Activated effector memory CD4-positive, alpha-beta T cell treated with anti-CD3 and anti-CD28 coated beads, Interleukin-2, amount 50 U/mL, for 16 hours (primary cell): ENCODE data around the gene CC2D1A.
"Not testable (repeated sequence)": the region's sequence is repeated elsewhere in the genome, so short reads cannot be mapped to it uniquely, and the experiment has no call there.

Source experiments
- DNase-seq: peaks from one replicate; pipeline ENCODE4 v3.0.0-alpha.2; 2020

The CC2D1A gene

DNA sequence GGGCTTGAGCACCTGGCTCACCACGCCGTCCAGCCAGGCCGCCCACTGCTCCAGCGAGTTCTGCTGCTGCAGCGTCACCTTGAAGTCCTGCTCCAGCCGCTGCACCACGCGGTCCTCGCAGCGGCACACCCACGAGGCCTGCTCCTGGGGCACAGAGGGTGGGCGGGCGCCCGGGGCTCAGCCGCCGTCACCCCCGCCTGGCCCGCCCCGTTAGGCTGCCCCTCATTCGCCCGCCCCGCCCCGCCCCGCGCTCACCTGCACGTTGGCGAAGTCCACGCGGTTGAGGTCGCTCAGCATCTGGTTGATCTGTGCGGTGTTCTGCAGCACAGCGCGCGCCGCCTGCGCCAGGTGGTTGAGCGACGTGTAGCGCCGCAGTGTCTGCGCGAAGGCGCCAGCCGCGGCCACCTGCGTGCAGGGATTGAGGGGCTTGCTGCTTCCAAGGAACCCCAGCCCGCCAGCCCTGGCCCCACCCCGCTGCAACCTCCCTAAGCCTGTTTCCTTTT lies 57.7 kb downstream of the CC2D1A start:
- DNase-seq, result no peak

DNA sequence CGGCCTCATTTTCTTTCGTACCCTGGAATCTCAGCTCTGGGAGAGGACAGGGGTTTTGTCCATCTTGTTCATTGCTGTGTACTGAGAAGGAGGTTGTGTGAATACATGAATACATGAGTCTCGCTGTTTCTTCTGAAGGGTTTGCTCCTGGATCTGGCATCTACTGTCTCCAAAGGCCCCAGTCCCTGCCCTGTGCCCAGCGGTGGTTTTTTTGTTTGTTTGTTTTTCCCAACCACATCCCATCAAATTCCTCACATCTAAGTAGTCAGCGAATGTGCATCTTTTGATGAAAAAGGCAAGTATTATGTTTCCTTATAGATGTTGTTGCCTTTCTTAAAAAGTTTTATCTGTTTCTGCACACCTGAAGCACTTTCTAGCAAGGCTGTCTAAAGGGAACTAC lies 58.8 kb downstream of the CC2D1A start:
- no peak for DNase-seq

DNA sequence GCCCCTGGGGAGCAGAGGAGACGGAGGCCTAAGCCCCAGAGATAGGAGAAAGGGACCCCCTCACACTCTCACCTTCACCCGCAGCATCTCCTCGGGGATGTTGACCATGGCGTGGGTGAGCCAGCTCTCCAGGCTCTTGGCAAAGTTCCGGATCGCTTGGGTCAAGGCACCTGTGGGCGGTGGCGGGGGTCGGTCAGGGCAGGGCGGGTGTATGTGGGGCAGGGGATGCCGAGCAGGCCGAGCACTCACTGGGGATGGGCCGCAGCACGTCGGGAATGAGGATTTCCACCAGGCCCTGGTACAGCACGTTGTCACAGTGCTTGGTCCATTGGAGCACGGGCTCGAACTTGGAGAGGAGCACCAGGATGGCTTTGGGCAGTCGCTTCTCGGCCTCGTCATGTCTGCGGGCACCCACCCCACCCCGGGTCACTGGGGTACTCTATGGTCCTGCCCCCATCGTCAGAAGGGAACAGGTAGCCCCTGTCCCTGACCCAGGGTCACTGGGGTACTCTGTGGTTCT lies 59.4 kb downstream of the CC2D1A start:
- no peak for DNase-seq

DNA sequence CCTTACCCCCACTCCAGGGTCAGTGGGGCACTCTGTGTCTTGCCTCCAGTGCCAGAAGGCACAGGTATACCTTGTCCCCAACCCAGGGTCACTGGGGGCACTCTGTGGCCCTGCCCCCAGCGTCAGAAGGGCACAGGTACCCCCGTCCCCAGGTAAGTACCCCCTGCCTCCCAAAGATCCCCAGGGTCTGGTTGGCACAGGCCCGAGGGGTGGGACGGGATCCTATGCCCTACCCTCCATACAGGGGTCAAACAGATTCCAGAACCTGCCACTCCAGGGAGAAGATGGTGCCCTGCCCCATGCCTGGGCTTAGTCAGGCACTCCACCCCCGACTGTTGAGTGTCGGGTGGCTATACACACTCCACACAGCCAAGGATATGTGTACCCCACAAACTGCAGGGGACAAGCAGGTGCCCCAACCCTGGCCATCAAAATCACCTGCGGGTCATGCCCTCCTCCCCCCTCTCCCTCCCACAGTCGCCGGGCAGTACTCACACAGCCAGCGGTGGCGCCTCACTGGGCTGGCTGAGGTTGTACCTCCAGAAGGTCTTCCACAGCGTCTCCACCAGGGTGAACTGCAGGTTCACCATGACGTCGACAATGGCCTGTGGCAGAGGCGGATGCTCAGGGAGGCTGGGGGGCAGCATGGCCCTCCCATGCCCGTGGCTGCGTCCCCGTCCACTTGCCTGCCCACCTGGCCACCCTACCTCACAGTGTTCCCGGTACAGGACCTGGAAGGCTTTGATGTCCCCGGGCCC lies 60.1 kb downstream of the CC2D1A start:
- no peak for DNase-seq

DNA sequence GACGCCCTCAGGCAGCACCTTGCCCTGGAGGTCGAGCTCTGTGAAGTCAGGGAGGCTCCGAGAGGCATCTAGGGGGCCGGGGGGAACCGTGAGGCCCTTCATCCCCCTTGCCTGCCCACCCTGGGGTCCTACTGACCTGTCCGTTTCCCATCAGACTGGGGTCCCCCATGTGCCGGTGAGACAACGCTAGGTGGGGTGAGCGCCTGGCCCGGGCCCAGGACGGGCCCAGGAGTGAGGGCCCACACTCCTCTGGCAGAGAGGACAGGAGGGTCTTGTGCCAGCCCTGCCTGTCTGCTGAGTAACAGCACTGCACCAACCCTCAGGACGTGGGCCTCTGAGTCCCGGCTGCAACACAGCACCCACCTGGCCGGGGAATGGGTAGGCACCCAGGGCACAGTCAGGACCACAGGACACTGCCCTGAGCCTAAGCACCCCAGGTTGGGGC lies 60.7 kb downstream of the CC2D1A start:
- DNase-seq, result no peak

DNA sequence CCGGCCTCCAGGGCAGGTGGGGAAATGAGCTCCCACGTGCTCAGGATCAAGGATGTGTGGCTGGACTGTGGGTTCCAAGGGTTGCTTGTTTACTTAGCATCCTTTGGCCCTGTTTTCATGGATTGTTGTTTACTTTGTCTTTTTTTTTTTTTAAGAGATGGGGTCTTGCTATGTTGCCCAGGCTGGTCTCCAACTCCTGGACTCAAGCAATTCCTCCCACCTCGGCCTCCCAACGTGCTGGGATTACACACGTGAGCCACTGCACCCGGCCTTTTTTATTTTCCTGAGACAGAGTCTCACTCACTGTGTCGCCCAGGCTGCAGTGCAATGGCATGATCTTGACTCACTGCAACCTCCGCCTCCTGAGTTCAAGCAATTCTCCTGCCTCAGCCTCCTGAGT lies 61.2 kb downstream of the CC2D1A start:
- not testable (repeated sequence) for DNase-seq

DNA sequence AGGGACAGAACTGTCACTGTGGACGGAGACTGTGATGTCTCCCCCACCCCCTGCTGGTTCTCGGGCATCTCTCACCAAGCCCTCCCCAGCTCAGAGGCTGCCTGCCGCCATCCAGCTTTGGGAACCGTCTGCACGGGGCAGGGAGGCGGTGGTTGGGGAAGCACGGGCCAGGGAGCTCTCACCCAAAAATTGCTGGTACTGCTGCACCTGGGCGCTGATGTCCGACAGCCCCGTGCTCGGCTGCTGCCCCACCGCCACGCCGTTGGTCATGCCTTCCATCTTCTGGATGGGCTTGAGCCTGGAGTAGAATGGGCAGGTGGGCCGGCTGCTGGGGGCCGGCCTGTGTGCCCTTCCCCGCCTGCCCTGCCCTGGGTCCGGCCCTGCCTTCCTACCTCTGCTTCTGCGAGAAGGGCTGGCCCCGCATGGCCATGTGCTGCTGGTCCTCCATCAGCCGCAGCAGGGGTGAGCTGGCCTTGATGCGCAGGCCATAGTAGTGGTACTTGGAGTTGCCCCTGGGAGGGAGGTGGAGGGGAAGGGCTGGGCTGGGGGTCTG lies 62.5 kb downstream of the CC2D1A start:
- no peak for DNase-seq

DNA sequence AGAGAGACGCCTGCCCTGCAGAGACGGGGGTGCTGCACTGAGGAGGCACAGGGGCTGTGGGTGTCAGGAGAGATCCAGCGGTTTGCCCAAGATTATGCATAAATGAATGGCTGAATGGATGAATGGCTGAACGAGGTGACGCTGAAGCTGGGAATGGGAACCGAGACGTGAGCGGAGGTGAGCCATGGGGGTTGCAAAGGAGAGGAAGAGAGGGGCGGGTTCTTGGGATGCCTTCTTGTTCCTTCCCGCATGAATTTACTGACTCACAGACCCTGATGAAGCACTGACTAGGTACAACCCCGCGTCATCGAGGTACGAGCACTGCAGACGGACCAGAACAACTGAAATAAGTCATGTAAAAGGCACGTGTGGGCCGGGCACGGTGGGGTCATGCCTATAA lies 63.0 kb downstream of the CC2D1A start:
- no peak for DNase-seq

DNA sequence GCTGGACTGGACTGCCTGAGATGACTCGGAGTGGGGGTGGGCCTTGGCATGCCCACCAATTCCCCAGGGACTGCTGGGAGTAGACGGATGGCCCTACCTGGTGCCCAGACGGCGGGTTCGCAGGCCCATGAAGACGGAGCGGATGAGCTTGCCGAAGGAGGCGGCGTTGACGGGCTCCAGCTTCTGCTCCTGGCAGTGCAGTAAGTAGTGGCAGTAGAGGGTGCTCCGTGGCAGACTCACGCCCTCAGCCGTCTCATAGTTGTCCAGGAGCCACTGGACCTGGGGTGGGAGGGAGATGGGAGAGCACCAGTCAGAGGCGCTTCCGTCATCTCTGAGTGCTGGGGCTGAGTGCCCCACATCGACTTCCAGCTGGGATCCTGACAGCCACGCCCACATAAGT lies 63.9 kb downstream of the CC2D1A start:
- no peak for DNase-seq

DNA sequence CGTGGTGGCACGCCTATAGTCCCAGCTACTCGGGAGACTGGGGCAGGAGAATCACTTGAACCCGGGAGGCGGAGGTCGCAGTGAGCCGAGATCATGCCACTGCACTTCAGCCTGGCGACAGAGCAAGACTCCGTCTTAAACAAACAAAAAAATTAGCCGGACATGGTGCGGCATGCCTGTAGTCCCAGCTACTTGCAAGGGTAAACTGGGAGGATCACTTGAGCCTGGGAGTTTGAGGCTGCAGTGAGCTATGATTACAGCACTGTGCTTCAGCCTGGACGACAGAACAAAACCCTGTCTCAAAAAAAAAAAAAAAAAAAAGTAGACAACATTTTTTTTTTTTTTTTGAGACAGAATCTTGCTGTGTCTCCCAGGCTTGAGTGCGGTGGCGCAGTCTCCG lies 65.9 kb downstream of the CC2D1A start:
- not testable (repeated sequence) for DNase-seq

DNA sequence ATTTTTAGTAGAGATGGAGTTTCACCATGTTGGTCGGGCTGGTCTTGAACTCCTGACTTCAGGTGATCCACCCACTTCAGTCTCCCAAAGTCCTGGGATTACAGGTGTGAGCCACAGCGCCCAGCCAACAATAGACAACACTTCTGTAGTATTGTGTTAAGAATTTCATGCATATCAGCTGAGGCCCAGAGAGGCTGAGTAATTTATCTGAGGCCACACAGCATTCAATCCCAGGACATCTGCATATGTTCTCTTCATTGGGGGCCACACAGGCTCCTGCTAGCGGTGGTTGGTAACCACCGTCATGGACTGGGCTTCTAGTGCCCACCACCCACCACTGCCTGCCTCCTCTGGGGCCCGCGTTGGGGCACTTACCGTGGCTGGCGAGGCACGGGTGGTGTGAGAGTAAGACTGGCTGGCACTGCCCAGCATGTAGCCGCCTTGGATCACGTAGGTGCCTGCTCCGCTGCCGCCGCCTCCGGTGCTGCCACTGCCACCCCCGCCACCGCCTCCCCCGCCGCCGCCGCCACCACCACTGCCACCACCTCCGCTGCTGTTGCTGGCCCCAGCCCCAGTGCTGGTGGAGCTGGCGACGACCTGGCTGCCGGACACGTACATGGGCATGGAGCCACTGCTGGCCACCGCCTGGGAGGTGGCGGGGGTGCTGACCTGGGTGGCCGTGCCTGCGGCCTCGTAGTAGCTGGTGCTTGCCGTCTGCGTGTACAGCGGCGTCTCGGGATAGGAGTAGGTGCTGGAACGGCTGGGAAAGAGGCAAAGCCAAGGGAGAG lies 66.6 kb downstream of the CC2D1A start:
- no peak for DNase-seq

DNA sequence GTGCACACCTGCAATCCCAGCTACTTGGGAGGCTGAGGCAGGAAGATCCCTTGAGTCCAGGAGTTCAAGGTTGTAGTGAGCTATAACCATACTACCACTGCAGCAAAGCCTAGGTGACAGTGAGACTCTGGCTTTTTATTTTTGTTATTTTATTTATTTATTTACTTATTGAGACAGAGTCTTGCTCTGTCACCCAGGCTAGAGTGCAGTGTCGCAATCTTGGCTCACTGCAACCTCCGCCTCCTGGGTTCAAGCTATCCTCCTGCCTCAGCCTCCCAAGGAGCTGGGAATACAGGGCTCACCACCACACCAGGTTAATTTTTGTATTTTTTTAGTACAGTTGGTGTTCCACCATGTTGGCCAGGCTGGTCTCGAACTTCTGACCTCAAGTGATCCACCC lies 67.5 kb downstream of the CC2D1A start:
- DNase-seq, result not testable (repeated sequence)

DNA sequence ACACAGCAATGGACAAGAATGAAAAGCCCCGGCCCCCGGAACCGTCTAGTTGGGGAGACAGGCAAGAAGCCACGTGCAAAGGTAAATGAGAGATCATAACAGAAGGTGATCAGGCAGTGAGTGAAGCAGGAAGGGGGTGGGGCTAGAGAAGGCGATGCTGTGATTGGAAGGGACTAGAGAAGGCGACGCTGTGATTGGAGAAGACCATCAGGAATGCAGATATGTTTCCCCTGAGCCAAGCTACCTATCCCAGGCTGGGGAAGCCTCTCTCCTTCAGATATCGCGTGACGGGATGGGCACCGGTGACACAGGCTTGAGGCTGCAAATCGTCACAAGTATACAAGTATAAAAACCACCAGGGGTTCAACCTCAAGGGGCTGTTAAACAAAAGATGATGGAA lies 68.1 kb downstream of the CC2D1A start:
- DNase-seq, result peak; percentile 73

DNA sequence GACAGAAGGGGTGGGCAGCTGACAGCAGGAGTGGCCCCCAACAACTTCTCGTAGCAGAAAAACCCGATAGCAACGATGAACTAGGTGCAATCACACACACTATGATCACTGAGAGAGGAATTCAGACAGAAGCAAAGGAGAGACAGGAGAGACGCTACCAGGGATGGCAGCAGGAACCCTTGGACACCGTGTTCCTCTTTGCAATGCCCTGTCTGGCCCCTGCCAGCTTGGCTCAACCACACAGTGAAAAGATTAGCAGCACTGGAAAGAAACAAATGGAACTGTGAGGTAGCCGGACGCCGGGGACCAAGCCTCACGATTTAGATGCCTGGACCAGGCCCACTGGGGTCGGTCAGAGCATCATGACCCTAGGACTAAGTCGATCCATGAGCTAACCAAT lies 69.9 kb downstream of the CC2D1A start:
- DNase-seq, result no peak

DNA sequence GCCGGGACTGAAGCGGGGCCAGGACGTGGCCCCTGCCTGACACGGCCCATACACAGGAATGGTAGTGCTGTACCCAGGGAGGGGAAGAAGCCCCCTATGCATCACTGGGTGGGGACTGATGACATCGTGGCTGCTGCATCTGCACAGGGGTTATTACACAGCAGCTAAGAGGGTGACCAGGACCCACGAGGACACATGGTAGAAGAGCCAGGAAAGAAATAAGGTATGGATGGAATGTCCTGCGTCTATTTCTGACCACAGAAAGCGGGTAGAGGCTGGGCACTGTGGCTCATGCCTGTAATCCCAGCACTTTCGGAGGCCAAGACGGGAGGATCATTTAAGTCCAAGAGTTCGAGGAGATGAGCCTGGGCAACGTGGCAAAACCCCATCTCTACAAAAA lies 70.4 kb downstream of the CC2D1A start:
- DNase-seq, result no peak

DNA sequence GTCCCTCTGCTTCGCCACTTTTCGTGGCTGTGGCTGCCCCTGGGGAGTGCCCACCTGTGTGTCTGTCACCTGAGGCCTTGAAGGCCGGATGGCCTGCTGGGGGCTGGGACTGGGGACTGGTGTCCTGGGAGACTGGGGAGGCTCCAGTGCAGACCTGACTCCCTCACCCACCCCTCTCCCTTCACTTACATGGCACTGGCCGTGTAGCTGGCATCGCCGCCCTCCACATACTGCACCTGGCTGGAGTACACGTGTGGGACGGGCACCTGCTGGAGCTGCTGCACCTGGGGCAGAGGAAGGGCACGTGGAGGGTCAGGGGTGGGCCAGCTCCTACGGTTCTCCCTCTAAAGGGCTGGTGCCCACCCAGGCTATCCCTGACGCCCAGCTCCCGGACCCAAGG lies 71.8 kb downstream of the CC2D1A start:
- no peak for DNase-seq

DNA sequence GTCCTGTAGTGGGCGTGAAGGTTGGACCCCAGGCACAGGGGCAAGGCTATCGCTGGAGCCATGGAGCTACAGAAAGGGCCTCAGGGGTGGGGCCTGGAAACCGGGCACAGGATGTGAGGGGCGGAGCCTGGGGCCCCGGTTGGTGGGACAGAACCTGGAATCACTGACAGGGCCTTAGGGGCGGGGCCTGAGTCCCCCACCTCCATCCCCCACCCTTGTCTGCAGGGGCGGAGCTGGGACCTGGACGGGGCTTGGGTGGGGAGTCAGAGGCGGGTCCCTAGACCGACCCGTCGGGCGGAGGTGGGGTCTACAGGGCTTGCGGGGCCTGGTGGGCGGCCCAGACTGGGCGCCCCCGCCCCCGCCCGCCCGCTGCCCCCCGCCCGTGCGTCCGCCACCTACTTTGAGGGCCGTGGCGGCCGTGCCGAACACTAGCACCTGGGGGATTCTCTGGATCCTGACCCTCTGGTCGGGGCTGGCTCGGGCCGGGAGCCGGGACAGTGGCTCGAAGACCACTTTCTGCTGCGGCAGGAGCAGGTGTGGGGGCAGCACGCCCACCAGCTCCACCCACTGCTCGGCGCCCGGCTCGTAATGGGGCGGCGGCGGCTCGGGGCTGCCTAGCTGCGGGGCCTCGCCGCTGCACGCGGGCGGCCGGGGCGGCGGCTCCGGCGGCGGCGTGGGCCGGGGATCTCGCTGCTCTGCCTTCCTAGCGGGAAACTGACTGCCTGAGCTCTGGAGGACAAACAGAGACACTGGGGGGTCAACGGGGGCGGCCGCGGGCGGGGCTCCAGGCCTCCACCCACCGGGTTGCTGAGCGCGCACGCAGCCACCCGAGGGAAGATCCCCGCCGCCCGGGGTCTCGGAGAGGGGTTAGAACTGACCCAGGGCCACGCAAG lies 72.6 kb downstream of the CC2D1A start:
- no peak for DNase-seq

DNA sequence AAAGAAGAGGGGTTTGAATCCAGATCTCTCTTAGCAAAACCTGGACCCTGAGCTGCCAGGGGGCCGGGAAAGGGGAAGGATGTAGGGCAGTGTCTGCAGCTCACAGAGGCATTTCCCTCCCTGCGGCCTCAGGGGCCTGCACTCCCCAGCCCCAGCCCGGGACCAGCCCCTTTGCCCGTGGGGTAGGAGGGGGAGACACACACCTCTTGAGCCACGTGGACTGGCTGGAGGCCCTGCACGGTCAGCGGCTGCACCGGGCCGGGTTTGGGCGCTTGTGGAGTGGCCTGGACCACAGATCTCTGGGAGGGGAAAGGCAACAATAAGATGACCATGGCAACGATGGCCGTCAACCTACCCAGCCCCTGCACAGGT lies 73.2 kb downstream of the CC2D1A start:
- DNase-seq, result no peak

DNA sequence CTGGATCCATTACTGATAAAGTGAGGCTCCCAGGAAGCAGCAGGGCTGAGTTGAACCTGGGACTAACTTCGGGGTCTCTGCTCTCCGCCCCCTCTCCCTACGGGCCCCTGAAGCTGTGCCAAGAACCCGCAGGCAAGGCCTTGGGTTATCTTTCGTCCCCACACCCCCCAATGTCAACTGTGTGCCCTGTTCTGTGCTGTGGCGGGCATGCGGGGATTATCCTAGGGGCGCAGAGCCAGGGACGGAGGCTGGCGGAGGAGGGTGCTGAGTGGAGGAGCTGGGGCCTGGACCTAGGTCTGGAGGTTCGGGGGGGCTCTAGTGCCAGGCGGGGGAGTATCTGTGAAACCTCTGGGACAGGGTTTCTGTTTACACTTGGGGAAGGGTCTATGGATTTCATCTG lies 73.7 kb downstream of the CC2D1A start:
- DNase-seq, result no peak

DNA sequence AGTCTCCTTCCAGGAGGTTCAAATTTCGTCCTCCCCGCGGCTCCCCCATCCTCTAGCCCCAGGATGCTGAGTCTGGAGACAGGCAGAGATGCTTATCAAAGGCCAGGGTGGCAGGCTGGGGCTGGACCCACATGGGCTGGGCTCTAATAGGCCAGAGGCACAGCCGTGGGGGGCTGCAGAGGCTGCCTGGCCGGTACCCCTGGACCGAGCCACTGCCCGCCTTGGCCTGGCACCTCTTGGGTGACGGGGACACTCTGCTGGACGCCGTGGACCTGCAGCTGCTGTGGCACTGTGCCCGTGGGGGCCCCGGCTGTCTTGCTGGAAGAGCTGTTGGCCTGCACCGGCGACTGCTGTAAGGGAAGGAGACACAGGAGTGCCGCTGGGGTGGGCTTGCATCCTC lies 74.3 kb downstream of the CC2D1A start:
- DNase-seq, result no peak
